Mucosa of descending colon (tissue), 3 donors: ENCODE data around the gene C20orf144. TPM values are rescaled to one million over a fixed set of nuclear protein-coding genes. Genes with fewer than 3 reads are reported as not detected.

Experiments
- ATAC-seq: fragments of 200-7000 bp; cut with Tn5 transposase; one replicate; pipeline ENCODE4 v1.9.1; 2020; ENCODE audit warnings: mild to moderate bottlenecking, moderate library complexity
- DNase-seq, 3 donors: peaks; one replicate each; pipeline ENCODE4 v3.0.0-alpha.2; 2020
- H3K36me3 ChIP-seq: fragments of 200-600 bp; one replicate; pipeline ENCODE4 v1.8.0; 2021; ENCODE audit warnings: low read depth, mild to moderate bottlenecking
- H3K4me1 ChIP-seq: fragments of 200-600 bp; one replicate; pipeline ENCODE4 v1.8.0; 2021; ENCODE audit warnings: low read depth, mild to moderate bottlenecking
- H3K4me3 ChIP-seq: fragments of 200-600 bp; one replicate; pipeline ENCODE4 v1.8.0; 2021; ENCODE audit warnings: mild to moderate bottlenecking
- H3K9me3 ChIP-seq: fragments of 200-600 bp; one replicate; pipeline ENCODE4 v1.8.0; 2021; ENCODE audit warnings: mild to moderate bottlenecking
- CTCF ChIP-seq: fragments of 200-600 bp; IDR thresholded peaks from one replicate; pipeline ENCODE4 v1.8.0; 2022; ENCODE audit warnings: antibody characterized with exemption, mild to moderate bottlenecking
- intact Hi-C, 2 donors: fragments of 100-400 bp; cut with DNase I in 1 of 2; cut with micrococcal nuclease in 1 of 2; formaldehyde crosslinking; loops; one replicate each; pipeline versions ENCODE4 v1.11.0 to v1.11.1; 2022; cut with DNase I, micrococcal nuclease
- total RNA-seq, 3 donors: library from RNA; stranded (reverse); fragmentation: NEBNext Ultra II Directional in 2 of 3; extraction: Animal tissue kit (Norgen Biotek cat#: 25700) in 2 of 3; gene quantifications; one replicate each; pipeline versions ENCODE4 v1.2.1 to v1.2.4, GENCODE V29; 2021 to 2023
- donor health status: DM: no; HTN: no; CAD: no; lungs with moderate emphysema.
- donor health status: DM: no; HTN: no; CAD: no.
- donor health status: DM: no; HTN: yes; CAD: no.

The C20orf144 gene
- total RNA-seq, 3 donors from 2014 or later: 0.24 TPM; not detected in 2

GRCh38 chr20:33655164-33655563, 7.0 kb upstream of the C20orf144 start:
- DNase-seq (no peak), ATAC-seq (no peak)
- no peaks in the 10 kb centered on the region for H3K9me3 ChIP-seq
- TF ChIP-seq CTCF: no peak
- H3K4me3 ChIP-seq: no peak overlapping the region
- H3K4me1 ChIP-seq: peaks cover 39% of the 10 kb centered on the region
- H3K36me3 ChIP-seq: no peaks in the 10 kb centered on the region
- intact Hi-C loops: loop anchor here (10.0 kb wide), 1 partner anchor 190 kb away; no protein-coding TSS in a partner anchor

GRCh38 chr20:33656010-33656782, 5.9 kb upstream of the C20orf144 start:
- no peaks in the 10 kb centered on the region for H3K36me3 ChIP-seq
- TF ChIP-seq CTCF: no peak
- no peak overlapping the region for H3K4me3 ChIP-seq
- intact Hi-C loops: loop anchor here (10.0 kb wide), 1 partner anchor 191 kb away; no protein-coding TSS in a partner anchor
- no peaks in the 10 kb centered on the region for H3K9me3 ChIP-seq
- peaks cover 34% of the 10 kb centered on the region for H3K4me1 ChIP-seq
- no peak for DNase-seq
- no peak for ATAC-seq

GRCh38 chr20:33656783-33657703, 5.1 kb upstream of the C20orf144 start:
- intact Hi-C loops: loop anchor here (10.0 kb wide), 1 partner anchor 192 kb away; no protein-coding TSS in a partner anchor
- Histone ChIP-seq H3K9me3 (no peaks in the 10 kb centered on the region), H3K4me3 (no peak overlapping the region), H3K4me1 (peaks cover 26% of the 10 kb centered on the region), H3K36me3 (no peaks in the 10 kb centered on the region)
- no peak for TF ChIP-seq CTCF
- no peak for DNase-seq
- no peak for ATAC-seq

GRCh38 chr20:33657704-33658095, 4.4 kb upstream of the C20orf144 start:
- Histone ChIP-seq H3K9me3 (no peaks in the 10 kb centered on the region), H3K4me1 (peaks cover 26% of the 10 kb centered on the region), H3K36me3 (no peaks in the 10 kb centered on the region), H3K4me3 (no peak overlapping the region)
- DNase-seq: peak in 1 of 3 donors; percentile 21
- TF ChIP-seq CTCF: no peak
- no peak for ATAC-seq
- intact Hi-C loops: loop anchor here (10.0 kb wide), 1 partner anchor 193 kb away; no protein-coding TSS in a partner anchor

GRCh38 chr20:33658510-33658909, 3.6 kb upstream of the C20orf144 start:
- peak in 1 of 3 donors; percentile 23 for DNase-seq
- no peaks in the 10 kb centered on the region for H3K36me3 ChIP-seq
- H3K4me3 ChIP-seq: no peak overlapping the region
- ATAC-seq: no peak
- no peaks in the 10 kb centered on the region for H3K9me3 ChIP-seq
- H3K4me1 ChIP-seq: peaks cover 23% of the 10 kb centered on the region
- no peak for TF ChIP-seq CTCF
- intact Hi-C loops: loop anchor here (10.0 kb wide), 1 partner anchor 194 kb away; no protein-coding TSS in a partner anchor
